H1 (cell line): ENCODE data around the gene C1GALT1C1. TPM values are rescaled to one million over a fixed set of nuclear protein-coding genes. Genes with fewer than 3 reads are reported as not detected.

Experiments used
- CTBP2 ChIP-seq: IDR thresholded peaks from 2 replicates; pipeline ENCODE4 v1.7.0; 2011; ENCODE audit warnings: borderline replicate concordance, mild to moderate bottlenecking, moderate library complexity, mixed read lengths, low read length; ENCODE audit not compliant: insufficient read depth, insufficient read length
- POLR2A ChIP-seq, 2 experiments: IDR thresholded peaks; 1 replicate in 1 of 2; 2 replicates in 1 of 2; pipeline ENCODE4 v1.6.1; 2011; ENCODE audit warnings: low read depth in 2 of 2, low read length in 2 of 2, mild to moderate bottlenecking in 2 of 2; ENCODE audit errors: control extremely low read depth in 1 of 2
- RAD21 ChIP-seq, 2 experiments: IDR thresholded peaks in 1 of 2; conservative IDR thresholded peaks in 1 of 2; 2 replicates each; pipeline ENCODE4 v1.6.1; 2011; ENCODE audit warnings: low read depth in 2 of 2, low read length in 2 of 2, improper control_type of control experiment in 1 of 2, inconsistent platforms in 1 of 2, mild to moderate bottlenecking in 1 of 2, moderate library complexity in 1 of 2
- RNF2 ChIP-seq: fragments of 200-900, 300-1000 bp; sonication (generic); IDR thresholded peaks from 2 replicates; pipeline ENCODE4 v1.7.1; 2016; ENCODE audit warnings: borderline replicate concordance, low read depth, mild to moderate bottlenecking, antibody characterized with exemption, low read length; ENCODE audit not compliant: poor library complexity, severe bottlenecking; ENCODE audit errors: missing control alignments
- TEAD4 ChIP-seq: IDR thresholded peaks from 2 replicates; pipeline ENCODE4 v1.6.1; 2012; ENCODE audit warnings: low read depth, low read length, inconsistent platforms, mixed read lengths
- polyA plus RNA-seq, 7 experiments: library from polyadenylated mRNA; depleted of rRNA in 3 of 7; stranded (reverse) in 5 of 7; unstranded in 2 of 7; fragments of >200 nt in 5 of 7; fragments of 200-250 nt in 2 of 7; gene quantifications; 1 replicate in 5 of 7; 2 replicates in 1 of 7; 4 replicates in 1 of 7; pipeline versions ENCODE4 v1.2.1 to v1.2.3, GENCODE V29; 2011 to 2013; ENCODE audit warnings: missing spikeins in 2 of 7, mixed read lengths in 2 of 7
- total RNA-seq: library from RNA; stranded (reverse); fragmentation: NEBNext Ultra II Directional; extraction: Animal tissue kit (Norgen Biotek cat#: 25700); gene quantifications from 2 replicates; pipeline ENCODE4 v1.2.1, GENCODE V29; 2021

C1GALT1C1 gene
- total and polyA plus RNA-seq, 2 of the 8 experiments (the other 6 are each of a cell fraction or from before 2014, with no cell fraction given) = 12.5 to 13.9 TPM

DNA sequence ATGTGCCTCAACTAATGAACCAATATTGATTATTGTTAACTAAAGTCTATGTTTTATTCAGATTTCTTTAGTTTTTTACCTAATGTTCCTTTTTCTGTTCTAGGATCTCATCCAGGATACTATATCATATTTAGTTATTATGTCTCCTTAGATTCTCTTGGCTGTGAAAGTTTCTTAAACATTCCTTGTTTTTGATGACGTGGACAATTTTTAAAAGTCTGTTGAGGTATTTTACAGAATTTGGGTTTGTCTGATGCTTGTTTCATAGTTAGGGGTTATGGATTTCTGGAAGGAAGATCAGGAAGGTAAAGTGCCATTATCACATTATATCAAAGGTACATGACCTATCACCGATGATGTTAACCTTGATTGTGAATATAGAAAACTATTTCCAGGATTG, 44.2 kb downstream of the C1GALT1C1 start (continued):
- no peak for TF ChIP-seq RNF2
- TF ChIP-seq TEAD4 = no peak
- TF ChIP-seq RAD21 (IDR thresholded peaks at IDR 0.05 in 1 of 2, conservative IDR thresholded peaks at IDR 0.05 in 1 of 2; ENCODE audit: low read depth in 2 of 2, low read length in 2 of 2) = no peak
- TF ChIP-seq CTBP2 = no peak
- TF ChIP-seq POLR2A (IDR thresholded peaks at IDR 0.05; ENCODE audit: control extremely low read depth in 1 of 2, low read depth in 2 of 2, low read length in 2 of 2) = no peak

Other genes with a start within 250 kb of the C1GALT1C1 start
- 29.9 and 31.4 TPM in 2 replicates for gene LAMP2, start 160.8 kb downstream of the C1GALT1C1 start, total RNA-seq
- 14.3 and 21.2 TPM in 2 replicates for gene LAMP2, start 160.8 kb downstream of the C1GALT1C1 start, polyA plus RNA-seq (2011; rRNA removed)
- gene CUL4B, start 69.1 kb downstream of the C1GALT1C1 start, total RNA-seq = 44.0 and 46.1 TPM in 2 replicates
- 9.0 and 11.7 TPM in 2 replicates for gene CUL4B, start 69.1 kb downstream of the C1GALT1C1 start, polyA plus RNA-seq (2011; rRNA removed)
- gene MCTS1, start 26.0 kb downstream of the C1GALT1C1 start, total RNA-seq = 31.6 and 33.0 TPM in 2 replicates
- 9.6 and 19.2 TPM in 2 replicates for gene MCTS1, start 26.0 kb downstream of the C1GALT1C1 start, polyA plus RNA-seq (2011; rRNA removed)
- gene CT47B1, start 245.8 kb upstream of the C1GALT1C1 start, total RNA-seq = not detected in 2 replicates
- not detected in 2 replicates for gene CT47B1, start 245.8 kb upstream of the C1GALT1C1 start, polyA plus RNA-seq (2011; rRNA removed)